ENCODE data around the gene CDCA5. TPM values are rescaled to one million over a fixed set of nuclear protein-coding genes. Genes with fewer than 3 reads are reported as not detected.

Gene CDCA5
- total RNA-seq, 1 experiment from 2014 or later = 119 TPM

DNA sequence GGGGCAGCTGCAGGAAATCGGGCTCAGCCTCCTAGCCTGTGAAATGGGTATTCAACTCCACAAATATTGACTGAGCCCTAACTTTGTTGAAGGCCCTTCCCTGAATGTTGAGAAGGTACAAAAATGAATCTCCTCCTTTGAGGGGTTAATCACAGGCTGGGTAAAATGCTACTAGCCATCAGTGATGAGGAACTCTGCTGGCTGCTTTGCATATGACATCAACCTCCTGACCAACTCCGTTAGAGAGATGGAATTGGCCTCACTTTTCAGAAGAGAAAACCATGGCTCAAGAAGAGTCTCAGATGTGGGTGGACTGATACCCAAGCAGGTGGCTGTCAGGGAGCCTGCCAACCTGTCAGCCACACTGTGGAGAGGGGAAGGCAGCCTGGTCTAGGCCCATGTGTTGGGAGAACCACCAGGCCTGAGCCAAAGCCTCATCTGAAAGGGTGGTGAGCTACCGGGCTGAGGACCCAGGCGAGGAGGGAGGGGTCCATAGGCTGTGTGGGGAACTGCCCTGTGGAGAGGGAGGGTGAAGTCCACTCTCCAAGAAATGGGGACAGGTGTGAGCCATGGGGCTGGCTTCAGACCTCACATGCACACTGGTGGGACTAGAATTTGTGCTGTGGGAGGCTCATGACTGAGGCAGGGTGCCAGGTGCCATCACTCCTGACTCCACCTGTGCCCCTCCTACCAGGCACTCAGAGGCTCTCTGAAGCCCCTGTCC lies 11.8 kb downstream of the CDCA5 start:
- H3K9me3 ChIP-seq (ENCODE audit: low read depth, low read length, poor library complexity, severe bottlenecking) = no peaks in the 10 kb centered on the region
- no peaks in the 10 kb centered on the region for H3K27me3 ChIP-seq (replicated peaks; ENCODE audit: insufficient read depth, low read depth, low read length, poor library complexity)
- no TSS peak for BruUV-seq (replicated peaks)
- H3K4me3 ChIP-seq (ENCODE audit: low read depth, low read length, poor library complexity, severe bottlenecking) = no peak overlapping the region
- peaks cover 3% of the 10 kb centered on the region for H3K4me1 ChIP-seq (ENCODE audit: insufficient read depth, low read length, poor library complexity, severe bottlenecking)
- POLR2A ChIA-PET (ENCODE audit: low non-redundant PET) = no interaction called here
- CTCF ChIA-PET = no interaction called here
- TF ChIP-seq EZH2 (IDR thresholded peaks at IDR 0.05; ENCODE audit: borderline replicate concordance, low read depth, low read length, poor library complexity, severe bottlenecking) = no peak
- TF ChIP-seq, protein P1, sequence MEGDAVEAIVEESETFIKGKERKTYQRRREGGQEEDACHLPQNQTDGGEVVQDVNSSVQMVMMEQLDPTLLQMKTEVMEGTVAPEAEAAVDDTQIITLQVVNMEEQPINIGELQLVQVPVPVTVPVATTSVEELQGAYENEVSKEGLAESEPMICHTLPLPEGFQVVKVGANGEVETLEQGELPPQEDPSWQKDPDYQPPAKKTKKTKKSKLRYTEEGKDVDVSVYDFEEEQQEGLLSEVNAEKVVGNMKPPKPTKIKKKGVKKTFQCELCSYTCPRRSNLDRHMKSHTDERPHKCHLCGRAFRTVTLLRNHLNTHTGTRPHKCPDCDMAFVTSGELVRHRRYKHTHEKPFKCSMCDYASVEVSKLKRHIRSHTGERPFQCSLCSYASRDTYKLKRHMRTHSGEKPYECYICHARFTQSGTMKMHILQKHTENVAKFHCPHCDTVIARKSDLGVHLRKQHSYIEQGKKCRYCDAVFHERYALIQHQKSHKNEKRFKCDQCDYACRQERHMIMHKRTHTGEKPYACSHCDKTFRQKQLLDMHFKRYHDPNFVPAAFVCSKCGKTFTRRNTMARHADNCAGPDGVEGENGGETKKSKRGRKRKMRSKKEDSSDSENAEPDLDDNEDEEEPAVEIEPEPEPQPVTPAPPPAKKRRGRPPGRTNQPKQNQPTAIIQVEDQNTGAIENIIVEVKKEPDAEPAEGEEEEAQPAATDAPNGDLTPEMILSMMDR (conservative IDR thresholded peaks at IDR 0.05; ENCODE audit: low read depth, low read length) = no peak
- no peak overlapping the region for H3K27ac ChIP-seq (ENCODE audit: low read depth, low read length, poor library complexity, severe bottlenecking)
- intact Hi-C loops (cut with micrococcal nuclease; ENCODE audit: unreplicated experiment) = no loop called here
- no peak for DNase-seq (ENCODE audit: low spot score)
- peaks cover 9% of the 10 kb centered on the region for H3K36me3 ChIP-seq (ENCODE audit: insufficient read depth, low read length, poor library complexity, severe bottlenecking)

DNA sequence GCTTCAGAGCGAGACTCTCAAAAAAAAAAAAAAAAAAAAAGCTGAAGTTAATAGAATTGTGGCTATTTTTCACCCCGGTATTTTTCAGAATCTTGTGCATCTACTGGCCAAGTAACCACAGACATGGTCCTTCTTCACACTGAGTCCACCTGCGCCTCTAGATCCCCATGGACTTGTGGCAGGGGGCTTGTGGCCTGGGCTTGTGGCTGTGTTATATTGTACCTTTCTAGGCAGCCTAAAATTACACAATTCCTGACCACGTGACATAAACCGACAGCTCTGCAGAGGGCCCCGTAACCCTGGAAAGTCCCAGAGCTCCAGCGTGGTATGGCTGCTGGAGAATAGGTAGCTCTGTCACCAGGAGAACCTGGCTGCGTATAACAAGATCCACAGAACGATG lies 14.6 kb downstream of the CDCA5 start:
- Histone ChIP-seq H3K4me1 (ENCODE audit: insufficient read depth, low read length, poor library complexity, severe bottlenecking) (peaks cover 3% of the 10 kb centered on the region), H3K9me3 (ENCODE audit: low read depth, low read length, poor library complexity, severe bottlenecking) (no peaks in the 10 kb centered on the region), H3K36me3 (ENCODE audit: insufficient read depth, low read length, poor library complexity, severe bottlenecking) (no peaks in the 10 kb centered on the region), H3K4me3 (ENCODE audit: low read depth, low read length, poor library complexity, severe bottlenecking) (no peak overlapping the region), H3K27ac (ENCODE audit: low read depth, low read length, poor library complexity, severe bottlenecking) (no peak overlapping the region), H3K27me3 (replicated peaks; ENCODE audit: insufficient read depth, low read depth, low read length, poor library complexity) (no peaks in the 10 kb centered on the region)
- DNase-seq (ENCODE audit: low spot score) = no peak
- TF ChIP-seq, protein P1 (conservative IDR thresholded peaks at IDR 0.05; ENCODE audit: low read depth, low read length) = no peak
- TF ChIP-seq EZH2 (IDR thresholded peaks at IDR 0.05; ENCODE audit: borderline replicate concordance, low read depth, low read length, poor library complexity, severe bottlenecking) = no peak
- BruUV-seq (replicated peaks) = no TSS peak
- CTCF ChIA-PET = interaction anchor here (0.6 kb wide), 1 partner anchor 819 kb away, joined by 5 read pairs; the partner anchor contains the start of gene FIBP
- intact Hi-C loops (cut with micrococcal nuclease; ENCODE audit: unreplicated experiment) = no loop called here
- POLR2A ChIA-PET (ENCODE audit: low non-redundant PET) = no interaction called here

DNA sequence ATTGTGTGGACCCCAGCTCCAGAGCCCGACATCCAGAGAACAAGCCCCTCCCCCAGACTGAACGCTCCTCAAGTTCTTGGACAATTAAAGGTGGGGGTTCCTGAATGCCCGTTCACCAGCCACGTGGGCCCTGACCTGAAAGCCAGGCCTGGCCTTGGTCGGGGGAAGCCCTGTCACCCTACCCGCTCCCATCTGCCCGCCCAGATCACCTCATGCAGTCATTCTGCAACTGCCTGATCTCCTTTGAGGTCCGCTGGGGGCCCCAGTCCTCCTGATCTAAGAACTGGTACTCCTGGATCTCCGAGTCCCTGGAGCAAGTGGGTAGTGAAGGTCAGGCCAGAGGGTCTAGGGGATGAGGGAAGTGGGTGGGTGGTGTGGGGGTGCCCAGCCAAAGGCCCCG lies 16.4 kb downstream of the CDCA5 start:
- Histone ChIP-seq H3K36me3 (ENCODE audit: insufficient read depth, low read length, poor library complexity, severe bottlenecking) (no peaks in the 10 kb centered on the region), H3K4me1 (ENCODE audit: insufficient read depth, low read length, poor library complexity, severe bottlenecking) (peaks cover 3% of the 10 kb centered on the region)
- TF ChIP-seq, protein P1 (conservative IDR thresholded peaks at IDR 0.05; ENCODE audit: low read depth, low read length) = no peak
- no peak for TF ChIP-seq EZH2 (IDR thresholded peaks at IDR 0.05; ENCODE audit: borderline replicate concordance, low read depth, low read length, poor library complexity, severe bottlenecking)

More for the DNA sequence above, 16.4 kb downstream of the CDCA5 start:
- H3K9me3 ChIP-seq (ENCODE audit: low read depth, low read length, poor library complexity, severe bottlenecking) = no peaks in the 10 kb centered on the region
- DNase-seq (ENCODE audit: low spot score) = no peak
- intact Hi-C loops (cut with micrococcal nuclease; ENCODE audit: unreplicated experiment) = no loop called here
- CTCF ChIA-PET = no interaction called here
- BruUV-seq (replicated peaks) = no TSS peak
- POLR2A ChIA-PET (ENCODE audit: low non-redundant PET) = no interaction called here
- no peaks in the 10 kb centered on the region for H3K27me3 ChIP-seq (replicated peaks; ENCODE audit: insufficient read depth, low read depth, low read length, poor library complexity)
- H3K4me3 ChIP-seq (ENCODE audit: low read depth, low read length, poor library complexity, severe bottlenecking) = no peak overlapping the region
- no peak overlapping the region for H3K27ac ChIP-seq (ENCODE audit: low read depth, low read length, poor library complexity, severe bottlenecking)
